ENCODE data around the gene TEKT4. TPM values are rescaled to one million over a fixed set of nuclear protein-coding genes. Genes with fewer than 3 reads are reported as not detected.

The TEKT4 gene
- total RNA-seq, 1 donor: not detected

DNA sequence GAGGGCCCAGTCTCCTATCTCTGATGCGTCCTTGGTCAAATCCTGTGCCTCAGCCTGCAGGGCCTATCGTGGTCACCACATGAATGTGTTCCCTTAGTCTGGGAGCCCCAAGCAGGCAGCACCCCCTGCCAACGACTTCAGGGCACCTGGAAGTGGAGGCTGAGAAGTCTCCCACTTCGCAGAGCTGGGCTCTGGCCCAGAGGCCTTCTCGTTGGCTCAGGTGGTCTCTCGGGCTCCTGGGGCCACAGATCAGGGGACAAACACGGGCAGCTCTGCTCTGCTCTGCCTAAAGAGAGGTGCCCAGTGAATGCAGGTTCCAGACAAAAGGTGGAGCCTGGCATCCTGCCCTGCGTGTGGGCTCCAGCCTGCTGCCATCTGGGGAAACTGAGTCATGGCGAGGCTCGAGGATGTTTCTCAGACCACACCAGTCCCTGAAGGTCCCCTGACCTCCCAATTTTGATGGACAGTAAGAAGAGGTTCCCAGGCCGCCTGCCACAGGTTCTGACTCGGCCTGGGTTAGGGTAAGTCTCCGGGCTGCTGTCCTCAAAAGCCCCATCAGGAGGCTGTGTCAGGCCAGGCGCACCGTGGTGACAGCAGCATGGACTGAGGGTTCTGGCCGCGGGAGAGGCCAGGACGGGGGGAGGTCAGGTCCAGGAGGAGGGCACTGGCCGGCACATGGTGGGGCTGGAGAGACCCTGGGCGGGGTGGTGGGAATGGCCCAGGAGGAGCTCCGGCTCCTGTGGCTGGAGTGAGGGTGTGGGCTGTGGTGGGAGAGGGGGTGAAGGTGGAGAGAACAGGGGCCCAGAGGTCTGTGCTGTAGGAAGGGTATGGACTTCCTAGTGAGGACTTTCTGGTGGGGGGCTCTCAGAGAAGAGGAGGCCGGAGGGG lies 1.4 kb upstream of the TEKT4 start:
- no peak for DNase-seq (ENCODE audit: low read depth)
- H3K4me3 ChIP-seq (ENCODE audit: low read depth, low read length): no peak overlapping the region
- TF ChIP-seq, protein P1, sequence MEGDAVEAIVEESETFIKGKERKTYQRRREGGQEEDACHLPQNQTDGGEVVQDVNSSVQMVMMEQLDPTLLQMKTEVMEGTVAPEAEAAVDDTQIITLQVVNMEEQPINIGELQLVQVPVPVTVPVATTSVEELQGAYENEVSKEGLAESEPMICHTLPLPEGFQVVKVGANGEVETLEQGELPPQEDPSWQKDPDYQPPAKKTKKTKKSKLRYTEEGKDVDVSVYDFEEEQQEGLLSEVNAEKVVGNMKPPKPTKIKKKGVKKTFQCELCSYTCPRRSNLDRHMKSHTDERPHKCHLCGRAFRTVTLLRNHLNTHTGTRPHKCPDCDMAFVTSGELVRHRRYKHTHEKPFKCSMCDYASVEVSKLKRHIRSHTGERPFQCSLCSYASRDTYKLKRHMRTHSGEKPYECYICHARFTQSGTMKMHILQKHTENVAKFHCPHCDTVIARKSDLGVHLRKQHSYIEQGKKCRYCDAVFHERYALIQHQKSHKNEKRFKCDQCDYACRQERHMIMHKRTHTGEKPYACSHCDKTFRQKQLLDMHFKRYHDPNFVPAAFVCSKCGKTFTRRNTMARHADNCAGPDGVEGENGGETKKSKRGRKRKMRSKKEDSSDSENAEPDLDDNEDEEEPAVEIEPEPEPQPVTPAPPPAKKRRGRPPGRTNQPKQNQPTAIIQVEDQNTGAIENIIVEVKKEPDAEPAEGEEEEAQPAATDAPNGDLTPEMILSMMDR (IDR thresholded peaks at IDR 0.05; ENCODE audit: insufficient read depth, low read depth, low read length): no peak

DNA sequence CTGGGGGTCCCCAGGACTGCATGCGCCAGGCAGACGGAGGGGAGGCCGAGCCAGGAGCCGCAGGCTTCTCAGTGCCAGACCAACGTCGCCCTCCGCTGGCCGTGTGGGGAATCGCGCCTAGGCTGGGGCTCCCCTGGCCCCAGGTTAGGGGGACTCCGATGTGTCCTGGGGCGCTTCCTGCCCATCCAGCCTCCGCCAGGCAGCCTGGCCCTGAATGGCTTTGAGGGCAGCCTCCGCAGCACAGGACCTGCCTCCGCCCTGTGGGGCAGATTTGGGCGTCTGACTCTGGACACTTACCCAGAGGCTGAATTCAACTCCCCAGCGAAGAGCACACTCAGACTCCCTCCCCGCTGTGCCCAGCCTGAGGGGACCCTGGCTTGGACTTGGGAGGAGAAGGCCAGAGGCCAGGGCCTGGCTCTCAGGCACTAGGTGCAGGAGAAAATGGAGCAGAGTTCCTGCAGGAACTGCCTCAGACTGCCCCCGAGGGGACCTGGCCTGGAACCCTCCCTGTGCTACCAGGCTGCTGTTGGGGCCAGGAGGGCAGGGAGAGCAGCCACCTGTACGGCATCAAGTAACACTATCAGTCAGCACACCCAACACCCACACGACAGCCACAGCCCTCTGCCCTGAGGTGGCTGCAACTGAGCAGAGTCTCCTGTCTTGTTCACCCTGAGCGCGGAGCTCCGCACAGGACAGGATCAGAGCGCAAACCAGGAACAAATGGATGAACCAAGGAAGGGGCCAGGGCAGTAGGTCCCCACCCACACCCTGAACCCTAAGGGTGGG lies 597 bp upstream of the TEKT4 start:
- H3K4me3 ChIP-seq (ENCODE audit: low read depth, low read length): no peak overlapping the region
- DNase-seq (ENCODE audit: low read depth): no peak
- TF ChIP-seq, protein P1 (IDR thresholded peaks at IDR 0.05; ENCODE audit: insufficient read depth, low read depth, low read length): no peak

DNA sequence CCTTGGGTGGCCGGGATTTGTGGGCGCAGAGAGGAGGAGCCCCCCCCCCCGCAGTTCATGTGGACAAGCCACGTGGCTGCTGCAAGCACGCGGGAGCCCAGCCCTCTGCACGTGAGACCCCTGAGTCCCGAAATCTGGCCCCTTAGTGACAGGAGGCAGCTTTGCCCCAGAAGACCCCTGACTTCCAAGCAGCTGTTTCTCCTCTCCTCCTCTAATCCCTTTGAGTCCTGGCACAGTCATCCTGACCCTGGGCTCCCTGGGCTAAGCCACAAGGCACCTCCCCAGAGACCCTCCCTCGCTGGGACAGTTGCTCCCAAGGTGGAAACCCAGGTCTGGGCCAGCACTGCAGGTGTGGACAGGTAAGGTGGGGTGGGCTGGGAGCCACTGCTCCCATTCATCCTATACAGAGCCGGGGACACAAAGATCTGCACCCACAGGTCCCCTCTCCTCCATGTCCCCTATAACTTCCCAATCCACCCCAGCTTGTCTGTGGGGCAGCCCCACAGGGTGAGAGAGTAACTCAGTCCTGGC lies 923 bp downstream of the TEKT4 start:
- DNase-seq (ENCODE audit: low read depth): no peak

DNA sequence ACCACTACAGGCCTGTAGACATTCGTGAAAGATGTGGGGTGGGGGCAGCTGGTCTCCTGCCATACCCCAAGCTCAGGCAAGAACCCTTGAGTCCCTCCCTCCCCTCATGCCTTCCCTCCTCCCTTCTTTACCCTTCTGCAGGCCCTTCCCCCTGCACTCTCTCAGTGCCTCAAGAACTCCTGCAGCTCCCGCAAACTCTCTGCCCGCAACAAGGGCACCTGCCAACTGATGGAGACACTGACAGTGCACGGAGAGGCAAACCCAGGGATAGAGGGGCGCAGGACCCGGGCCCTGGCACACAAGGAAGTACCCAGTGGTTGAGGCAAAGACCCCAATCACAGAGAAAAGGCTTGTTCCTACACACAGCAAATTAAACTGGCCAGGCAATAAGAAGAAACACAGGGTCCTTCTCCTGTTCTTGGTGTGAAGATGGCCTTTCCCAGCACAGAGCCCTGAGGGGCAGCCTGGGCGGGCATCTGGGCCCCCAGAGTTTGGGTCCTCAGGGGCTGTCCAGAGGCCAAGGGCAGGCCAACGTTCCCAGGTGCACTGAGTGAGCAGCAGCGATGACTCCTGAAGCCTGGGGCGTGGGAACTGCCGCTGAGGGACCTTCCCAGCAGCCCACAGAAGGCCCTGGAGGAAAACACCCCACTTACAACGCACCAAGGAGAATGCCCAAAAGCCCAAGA lies 1.6 kb downstream of the TEKT4 start:
- TF ChIP-seq, protein P1 (IDR thresholded peaks at IDR 0.05; ENCODE audit: insufficient read depth, low read depth, low read length): no peak
- H3K4me3 ChIP-seq (ENCODE audit: low read depth, low read length): no peak overlapping the region
- no peak for DNase-seq (ENCODE audit: low read depth)

More for the DNA sequence above, 923 bp downstream of the TEKT4 start:
- TF ChIP-seq, protein P1 (IDR thresholded peaks at IDR 0.05; ENCODE audit: insufficient read depth, low read depth, low read length): no peak
- H3K4me3 ChIP-seq (ENCODE audit: low read depth, low read length): no peak overlapping the region

DNA sequence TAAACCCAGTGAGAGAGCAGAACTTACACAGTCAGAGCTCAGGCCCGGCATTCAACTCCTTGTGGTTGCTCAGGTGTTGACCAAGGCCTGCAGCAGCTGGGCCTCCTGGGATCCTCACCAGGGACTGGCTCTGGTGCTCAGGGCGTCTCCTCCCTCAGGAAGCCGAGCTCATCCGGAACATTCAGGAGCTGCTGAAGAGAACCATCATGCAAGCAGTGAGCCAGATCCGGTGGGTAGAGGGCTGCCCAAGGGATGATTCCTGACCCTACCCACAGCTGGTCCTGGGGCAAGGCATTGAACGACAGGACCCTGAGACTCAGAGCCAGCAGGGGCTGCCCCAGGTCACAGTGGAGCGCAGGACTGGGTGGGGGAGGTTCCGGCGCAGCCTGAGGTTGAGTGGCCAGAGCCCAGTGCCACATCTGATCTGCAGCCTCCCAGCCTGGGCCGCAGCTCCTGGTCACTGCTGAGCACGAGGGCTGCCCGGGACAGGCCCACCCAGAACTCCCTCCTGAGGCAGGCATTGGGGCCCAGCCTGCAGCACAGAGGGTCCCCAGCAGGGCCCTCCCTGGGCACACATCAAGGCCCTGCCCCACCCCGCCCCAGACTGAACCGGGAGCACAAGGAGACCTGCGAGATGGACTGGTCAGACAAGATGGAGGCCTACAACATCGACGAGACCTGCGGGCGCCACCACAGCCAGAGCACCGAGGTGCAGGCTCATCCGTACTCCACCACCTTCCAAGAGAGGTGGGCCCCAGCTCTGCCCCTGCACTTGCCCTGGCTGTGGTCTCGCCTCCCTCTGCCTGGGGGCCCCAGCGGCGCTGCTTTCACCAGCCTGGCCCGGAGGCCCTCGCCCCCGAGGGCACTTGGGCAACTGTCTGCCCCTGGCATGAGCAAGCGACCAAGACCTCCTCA lies 2.4 kb downstream of the TEKT4 start:
- TF ChIP-seq, protein P1 (IDR thresholded peaks at IDR 0.05; ENCODE audit: insufficient read depth, low read depth, low read length): no peak
- no peak overlapping the region for H3K4me3 ChIP-seq (ENCODE audit: low read depth, low read length)
- DNase-seq (ENCODE audit: low read depth): no peak

All from fibroblast of villous mesenchyme (primary cell).